Measurements from ENCODE around the gene ABCB9.

DNA sequence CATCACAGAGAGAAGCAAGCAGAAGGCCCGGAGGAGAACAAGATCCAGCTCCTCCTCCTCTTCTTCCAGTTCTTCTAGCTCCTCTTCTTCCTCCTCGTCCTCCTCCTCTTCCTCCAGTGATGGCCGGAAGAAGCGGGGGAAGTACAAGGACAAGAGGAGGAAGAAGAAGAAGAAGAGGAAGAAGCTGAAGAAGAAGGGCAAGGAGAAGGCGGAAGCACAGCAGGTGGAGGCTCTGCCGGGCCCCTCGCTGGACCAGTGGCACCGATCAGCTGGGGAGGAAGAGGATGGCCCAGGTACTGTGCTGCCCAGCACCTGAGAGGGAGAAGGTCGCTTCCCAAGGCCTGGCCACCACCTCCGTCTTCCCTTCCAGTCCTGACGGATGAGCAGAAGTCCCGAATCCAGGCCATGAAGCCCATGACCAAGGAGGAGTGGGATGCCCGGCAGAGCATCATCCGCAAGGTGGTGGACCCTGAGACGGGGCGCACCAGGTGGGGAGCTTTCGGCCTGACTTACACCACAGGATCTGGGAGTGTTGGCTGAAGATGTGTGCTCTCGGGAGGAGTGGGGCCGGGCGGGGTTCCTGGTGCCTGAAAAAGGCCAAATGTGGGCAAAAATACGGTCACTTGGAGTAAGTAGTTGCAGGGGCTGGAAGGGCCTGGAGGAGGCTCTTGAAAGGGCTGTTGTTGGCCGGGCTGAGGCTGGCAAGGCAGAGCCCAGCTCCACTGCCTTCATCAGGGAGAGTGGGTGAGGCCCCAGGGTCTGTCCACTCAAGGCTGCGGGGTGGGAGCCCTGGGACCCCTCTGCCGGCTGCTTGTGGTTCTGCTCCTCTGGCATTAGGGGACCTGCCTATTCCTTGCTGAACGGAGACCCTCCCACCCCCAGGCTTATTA lies 15.6 kb upstream of the ABCB9 start:
- TF ChIP-seq CTCF (IDR thresholded peaks at IDR 0.05): no peak
- TF ChIP-seq EZH2 (IDR thresholded peaks at IDR 0.05; ENCODE audit: borderline replicate concordance, insufficient read depth, low read depth, low read length, poor library complexity, severe bottlenecking): no peak

Measured in B cell (primary cell).